Heart left ventricle (tissue), 16 donors: ENCODE data around the gene CSNK1A1. TPM values are rescaled to one million over a fixed set of nuclear protein-coding genes. Genes with fewer than 3 reads are reported as not detected.
A peak's percentile ranks its signal among the peaks of the same experiment; 100 is the strongest.

ENCODE experiments used
- ATAC-seq, 4 donors: fragments of 200-7000 bp; cut with Tn5 transposase; one replicate each; pipeline ENCODE4 v1.9.1; 2020 to 2022; ENCODE audit warnings: moderate library complexity in 4 of 4, mild to moderate bottlenecking in 3 of 4, moderate number of reproducible peaks in 1 of 4
- DNase-seq, 5 donors: peaks; one replicate each; pipeline ENCODE4 v3.0.0-alpha.2; 2020
- H3K27ac ChIP-seq, 12 donors: fragments of 200-600 bp; sonication (generic) in 4 of 12; one replicate each; pipeline versions ENCODE4 v1.5.0 to v1.8.0; 2016 to 2022; ENCODE audit warnings: mild to moderate bottlenecking in 2 of 12
- H3K27me3 ChIP-seq, 9 donors: fragments of 200-600 bp; sonication (generic) in 2 of 9; one replicate each; pipeline versions ENCODE4 v1.5.1 to v1.8.0; 2016 to 2022; ENCODE audit warnings: mild to moderate bottlenecking in 3 of 9
- H3K36me3 ChIP-seq, 9 donors: fragments of 200-600 bp; sonication (generic) in 2 of 9; one replicate each; pipeline versions ENCODE4 v1.5.0 to v1.8.0; 2018 to 2022; ENCODE audit warnings: mild to moderate bottlenecking in 2 of 9
- H3K4me1 ChIP-seq, 12 donors: fragments of 200-600 bp; sonication (generic) in 4 of 12; one replicate each; pipeline versions ENCODE4 v1.5.0 to v1.8.0; 2016 to 2022; ENCODE audit warnings: mild to moderate bottlenecking in 3 of 12
- H3K4me3 ChIP-seq, 12 donors: fragments of 200-600 bp; sonication (generic) in 4 of 12; one replicate each; pipeline versions ENCODE4 v1.5.0 to v1.8.0; 2017 to 2022; ENCODE audit warnings: mild to moderate bottlenecking in 9 of 12, moderate library complexity in 4 of 12
- H3K9me3 ChIP-seq, 12 donors: fragments of 200-600 bp; sonication (generic) in 4 of 12; one replicate each; pipeline versions ENCODE4 v1.5.0 to v1.8.0; 2016 to 2022; ENCODE audit warnings: mild to moderate bottlenecking in 1 of 12
- CTCF ChIP-seq, 12 donors: fragments of 200-600 bp; sonication (generic) in 4 of 12; IDR thresholded peaks; one replicate each; pipeline versions ENCODE4 v1.5.0 to v1.8.0; 2018 to 2022; ENCODE audit warnings: antibody characterized with exemption in 12 of 12, mild to moderate bottlenecking in 5 of 12
- POLR2A ChIP-seq, 2 donors: fragments of 450-650 bp; IDR thresholded peaks; one replicate each; pipeline ENCODE4 v1.6.1; 2017; ENCODE audit warnings: antibody characterized with exemption in 2 of 2, mild to moderate bottlenecking in 2 of 2, moderate library complexity in 2 of 2
- WGBS, 4 donors: extraction: QIAGEN DNeasy Blood & Tissue Kit in 2 of 4; methylation state at CpG; one replicate each; pipeline versions ENCODE4 v1.1.5 to v1.1.7; 2013 to 2018; 5-methylcytosine and 5-hydroxymethylcytosine counted together
- intact Hi-C, 10 donors: fragments of 100-400 bp; cut with DNase I; formaldehyde crosslinking; loops; one replicate each; pipeline versions ENCODE4 v1.11.1 to v1.14.2; 2022
- polyA plus RNA-seq, 2 donors: library from polyadenylated mRNA; stranded (reverse); fragments of 200-250 nt; gene quantifications; one replicate each; pipeline ENCODE4 v1.2.3, GENCODE V29; 2013
- total RNA-seq, 9 donors: library from RNA; depleted of rRNA in 2 of 9; stranded (reverse); fragments of >200 nt in 2 of 9; fragmentation: NEBNext Ultra II Directional in 3 of 9; extraction: Animal tissue kit (Norgen Biotek cat#: 25700) in 3 of 9; gene quantifications; one replicate each; pipeline versions ENCODE4 v1.1.0 to v1.2.4, GENCODE V29; 2016 to 2023
- donor health status: ischemic (EF 13 %, LVEDD 7.1; RV severe dilation, severe dysfunction).
- donor health status: healthy with polysubstance abuse.
- donor health status: DM: no; HTN: yes; CAD: no.
- donor health status: DM: no; HTN: no; CAD: no.
- donor health status: ischemic (EF 25% LVEDD 6.9; RV normal size, moderate dysfunction).
- donor health status: ischemic (EF 25% LVEDD 5.7; RV mildly dilated, moderate dysfunction).
- donor health status: healthy.
- donor health status: DM: yes; HTN: yes; CAD: no.
- donor health status: ischemic (EF 35%, LVEDD 5.7; RV mildly dilated, moderate dysfunction).
- donor health status: nonischemic (EF 11% LVEDD 7.7; RV severe dilation, severe dysfunction).
- donor health status: DM: yes; HTN: yes; CAD: no.
- donor health status: PGD.
- donor health status: ischemic (EF 29% LVEDD 5.4; RV normal size, mild dysfunction).
- donor health status: nonischemic (EF 23%, LVEDD 6.1; RV moderate dilation, normal function).

The CSNK1A1 gene
- total and polyA plus RNA-seq, 11 donors, result 42.5 to 242 (median 209) TPM

DNA sequence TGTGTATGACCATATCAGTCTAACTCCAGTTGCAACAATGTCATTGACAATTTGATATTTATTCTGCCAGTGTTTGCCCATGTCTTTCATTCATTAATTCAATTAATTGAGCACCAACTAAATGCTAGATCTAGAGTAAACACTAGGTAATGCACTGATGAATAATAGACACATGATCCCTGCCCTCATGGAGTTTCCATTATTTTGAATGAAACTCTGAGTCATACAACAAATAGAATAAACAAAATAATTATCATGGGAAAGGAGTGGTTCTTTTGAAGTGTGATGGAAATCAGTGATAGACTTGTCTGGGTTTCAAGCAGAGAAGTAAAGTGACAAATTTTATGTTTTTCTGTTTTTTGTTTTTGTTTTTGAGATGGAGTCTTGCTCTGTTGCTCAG is 34.7 kb upstream of the CSNK1A1 start:
- no peak for DNase-seq
- Histone ChIP-seq H3K27me3 (peaks cover 0 to 8% (median 0%) of the 10 kb centered on the region in 9 donors), H3K4me3 (no peak overlapping the region), H3K36me3 (peaks cover 0 to 6% (median 0%) of the 10 kb centered on the region in 9 donors), H3K27ac (peak overlapping the region in 1 of 12 donors; percentile 56), H3K4me1 (peaks cover 3 to 52% (median 39%) of the 10 kb centered on the region in 12 donors), H3K9me3 (no peaks in the 10 kb centered on the region)
- intact Hi-C loops, result no loop called here
- no peak for ATAC-seq
- TF ChIP-seq POLR2A (IDR thresholded peaks at IDR 0.05) (no peak), CTCF (IDR thresholded peaks at IDR 0.05) (no peak)

DNA sequence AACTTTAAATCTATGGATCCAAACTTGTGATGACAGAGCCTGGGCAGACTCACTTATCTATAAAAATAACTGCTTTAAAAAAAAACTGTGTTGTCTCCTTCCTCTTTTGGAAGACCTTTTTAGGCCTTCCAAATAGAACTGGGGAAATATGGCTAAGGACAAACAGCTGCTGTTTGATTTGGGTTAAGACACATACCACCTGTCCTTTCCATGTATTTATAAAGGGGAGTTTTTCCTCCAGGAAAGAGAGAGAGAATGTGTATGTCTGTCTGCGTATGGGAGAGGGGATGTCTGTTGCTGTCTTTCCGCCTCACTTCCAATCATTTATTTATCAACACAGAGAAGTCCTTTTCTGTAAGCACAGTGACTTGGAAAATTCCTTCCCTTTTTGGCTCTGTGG is 32.9 kb upstream of the CSNK1A1 start:
- TF ChIP-seq POLR2A (IDR thresholded peaks at IDR 0.05) (no peak), CTCF (IDR thresholded peaks at IDR 0.05) (no peak)
- H3K9me3 ChIP-seq, result no peaks in the 10 kb centered on the region
- ATAC-seq (no peak), DNase-seq (no peak)
- H3K27ac ChIP-seq, result peak overlapping the region; percentile 34 to 95 (median 90)
- H3K4me3 ChIP-seq, result no peak overlapping the region
- peaks cover 0 to 9% (median 0%) of the 10 kb centered on the region in 9 donors for H3K27me3 ChIP-seq
- 25 to 66% (median 42%) methylated on average over 2 of the region's 2 CpGs for WGBS, 4 donors
- H3K4me1 ChIP-seq, result peaks cover 3 to 59% (median 46%) of the 10 kb centered on the region in 12 donors
- intact Hi-C loops, result loop anchor here in 1 of 10 donors (5.0 kb wide), 1 partner anchor 33 kb away; no protein-coding TSS in a partner anchor
- no peaks in the 10 kb centered on the region for H3K36me3 ChIP-seq

DNA sequence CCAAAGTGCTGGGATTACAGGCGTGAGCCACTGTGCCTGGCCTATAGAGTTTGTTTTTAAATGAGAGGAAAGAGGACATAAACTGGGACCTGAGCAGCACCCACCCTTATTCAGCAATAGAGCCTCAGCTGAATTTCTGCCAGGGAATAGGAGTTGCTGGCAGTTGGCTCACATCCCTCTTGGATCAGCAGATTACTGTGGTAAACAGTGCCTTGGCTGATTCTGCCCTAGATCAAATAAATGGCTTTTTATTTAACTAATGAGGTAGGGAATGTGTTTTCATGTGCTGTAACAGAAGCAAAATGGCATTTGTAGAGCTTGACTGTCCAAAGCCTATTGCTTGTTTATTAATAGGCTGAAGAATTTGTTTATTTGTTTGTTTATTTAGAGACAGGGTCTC is 32.2 kb upstream of the CSNK1A1 start:
- intact Hi-C loops, result loop anchor here in 1 of 10 donors (5.0 kb wide), 1 partner anchor 34 kb away; no protein-coding TSS in a partner anchor

More for the DNA sequence above, 32.2 kb upstream of the CSNK1A1 start:
- Histone ChIP-seq H3K4me1 (peaks cover 3 to 54% (median 46%) of the 10 kb centered on the region in 12 donors), H3K9me3 (no peaks in the 10 kb centered on the region), H3K4me3 (no peak overlapping the region), H3K36me3 (no peaks in the 10 kb centered on the region), H3K27me3 (peaks cover 0 to 9% (median 0%) of the 10 kb centered on the region in 9 donors), H3K27ac (peak overlapping the region; percentile 34 to 95 (median 90))
- TF ChIP-seq CTCF (IDR thresholded peaks at IDR 0.05), result no peak
- TF ChIP-seq POLR2A (IDR thresholded peaks at IDR 0.05), result no peak
- ATAC-seq (peak in 3 of 4 donors; percentile 6 to 39 (median 29)), DNase-seq (peak in 1 of 5 donors; percentile 38)
- WGBS, 4 donors, result 18 to 83% (median 56%) methylated on average over 1 of the region's 1 CpG
